Memory B cell (primary cell): ENCODE results near the gene CHM.

Experiments
- ATAC-seq: fragments of 150-1000 bp; cut with Tn5 transposase; 2 replicates; pipeline ENCODE4 v1.10.0; 2021; ENCODE audit warnings: low read depth, mild to moderate bottlenecking, moderate library complexity
- DNase-seq, 2 donors: peaks; one replicate each; pipeline ENCODE4 v3.0.0; 2022; ENCODE audit warnings: low spot score in 2 of 2
- H3K27ac Mint-ChIP-seq: one replicate; pipeline ENCODE4 v1.8.0; 2022; ENCODE audit warnings: mild to moderate bottlenecking, moderate library complexity, mixed read lengths
- H3K27me3 Mint-ChIP-seq: one replicate; pipeline ENCODE4 v1.8.0; 2022; ENCODE audit warnings: mixed read lengths
- H3K36me3 Mint-ChIP-seq: one replicate; pipeline ENCODE4 v1.8.0; 2022; ENCODE audit warnings: mild to moderate bottlenecking, mixed read lengths
- H3K4me1 Mint-ChIP-seq: one replicate; pipeline ENCODE4 v1.8.0; 2022; ENCODE audit warnings: mixed read lengths
- H3K4me3 Mint-ChIP-seq: one replicate; pipeline ENCODE4 v1.8.0; 2022; ENCODE audit warnings: mild to moderate bottlenecking, moderate library complexity, mixed read lengths
- H3K9me3 Mint-ChIP-seq: one replicate; pipeline ENCODE4 v1.8.0; 2022; ENCODE audit warnings: mixed read lengths

Gene CHM, protein sequence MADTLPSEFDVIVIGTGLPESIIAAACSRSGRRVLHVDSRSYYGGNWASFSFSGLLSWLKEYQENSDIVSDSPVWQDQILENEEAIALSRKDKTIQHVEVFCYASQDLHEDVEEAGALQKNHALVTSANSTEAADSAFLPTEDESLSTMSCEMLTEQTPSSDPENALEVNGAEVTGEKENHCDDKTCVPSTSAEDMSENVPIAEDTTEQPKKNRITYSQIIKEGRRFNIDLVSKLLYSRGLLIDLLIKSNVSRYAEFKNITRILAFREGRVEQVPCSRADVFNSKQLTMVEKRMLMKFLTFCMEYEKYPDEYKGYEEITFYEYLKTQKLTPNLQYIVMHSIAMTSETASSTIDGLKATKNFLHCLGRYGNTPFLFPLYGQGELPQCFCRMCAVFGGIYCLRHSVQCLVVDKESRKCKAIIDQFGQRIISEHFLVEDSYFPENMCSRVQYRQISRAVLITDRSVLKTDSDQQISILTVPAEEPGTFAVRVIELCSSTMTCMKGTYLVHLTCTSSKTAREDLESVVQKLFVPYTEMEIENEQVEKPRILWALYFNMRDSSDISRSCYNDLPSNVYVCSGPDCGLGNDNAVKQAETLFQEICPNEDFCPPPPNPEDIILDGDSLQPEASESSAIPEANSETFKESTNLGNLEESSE

DNA sequence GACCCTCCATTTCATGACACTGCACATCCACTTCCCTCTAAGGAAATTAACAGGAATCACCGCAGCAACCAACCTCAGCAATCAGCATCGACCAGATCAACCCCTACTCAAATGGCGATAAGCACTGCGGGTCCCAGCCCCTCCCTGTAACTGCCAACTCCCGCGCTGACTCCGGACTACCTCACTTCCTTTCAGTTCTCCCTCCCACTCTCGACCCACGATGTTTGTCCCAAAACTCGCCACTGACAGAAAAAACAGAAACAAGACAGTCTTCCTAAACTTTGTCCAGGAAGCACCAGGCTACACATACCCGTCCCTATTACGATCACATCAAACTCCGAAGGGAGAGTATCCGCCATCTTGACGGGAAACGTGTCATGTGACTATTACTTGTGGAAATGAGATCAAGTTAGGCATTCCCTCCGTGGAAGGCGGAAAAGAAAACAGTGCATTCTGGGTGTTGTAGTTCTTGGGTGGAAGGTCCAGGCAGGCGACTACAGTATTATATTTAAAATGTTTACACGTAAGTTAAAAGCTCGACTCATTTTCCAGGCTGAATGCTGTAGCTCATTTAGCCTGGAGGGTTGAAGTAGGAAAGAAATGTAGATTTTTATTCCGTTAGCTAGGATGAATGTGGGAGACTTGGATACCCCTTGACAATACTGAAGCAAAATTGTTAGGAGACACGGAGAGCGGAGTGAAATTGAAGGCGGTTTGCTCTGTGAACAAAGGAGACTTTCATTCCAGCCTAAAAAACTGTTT lies at the start of gene CHM:
Gene CHM (minus strand): TSS at position 385 of the 762 bp plus-strand sequence. CDS start 26 bp downstream, at position 359.
- H3K4me1 Mint-ChIP-seq = peaks cover 3% of the 10 kb centered on the region
- no peaks in the 10 kb centered on the region for H3K9me3 Mint-ChIP-seq
- no peaks in the 10 kb centered on the region for H3K36me3 Mint-ChIP-seq
- DNase-seq (peak; percentile 42 to 46), ATAC-seq (peak; percentile 94)
- no peak within 1 kb of the TSS for H3K27ac Mint-ChIP-seq
- H3K4me3 Mint-ChIP-seq = no peak within 1 kb of the TSS
- H3K27me3 Mint-ChIP-seq = no peaks in the 10 kb centered on the region

DNA sequence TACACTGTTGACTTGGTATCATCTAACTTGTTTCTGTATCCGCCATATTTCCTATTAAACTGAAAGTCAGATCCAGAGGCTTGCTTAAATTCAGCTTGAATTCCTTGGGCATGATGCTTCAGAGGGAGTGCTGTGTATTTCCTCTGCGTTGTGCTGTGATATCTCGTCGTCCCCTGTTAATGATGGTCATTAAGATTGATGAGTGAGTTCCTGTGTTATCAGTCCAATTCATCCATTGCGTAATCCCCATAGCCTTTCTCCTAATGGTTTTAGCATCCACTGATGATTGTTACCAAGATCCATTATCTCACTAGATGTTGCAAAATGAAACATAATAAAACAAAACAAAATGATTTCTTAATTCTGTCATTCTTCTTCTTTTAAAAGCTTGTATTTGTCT lies 31.3 kb upstream of the CHM start:
- H3K4me3 Mint-ChIP-seq = no peak overlapping the region
- peaks cover 4% of the 10 kb centered on the region for H3K9me3 Mint-ChIP-seq
- peaks cover 4% of the 10 kb centered on the region for H3K27me3 Mint-ChIP-seq
- ATAC-seq (no peak), DNase-seq (no peak)
- H3K27ac Mint-ChIP-seq = no peak overlapping the region
- H3K36me3 Mint-ChIP-seq = no peaks in the 10 kb centered on the region
- H3K4me1 Mint-ChIP-seq = no peaks in the 10 kb centered on the region

DNA sequence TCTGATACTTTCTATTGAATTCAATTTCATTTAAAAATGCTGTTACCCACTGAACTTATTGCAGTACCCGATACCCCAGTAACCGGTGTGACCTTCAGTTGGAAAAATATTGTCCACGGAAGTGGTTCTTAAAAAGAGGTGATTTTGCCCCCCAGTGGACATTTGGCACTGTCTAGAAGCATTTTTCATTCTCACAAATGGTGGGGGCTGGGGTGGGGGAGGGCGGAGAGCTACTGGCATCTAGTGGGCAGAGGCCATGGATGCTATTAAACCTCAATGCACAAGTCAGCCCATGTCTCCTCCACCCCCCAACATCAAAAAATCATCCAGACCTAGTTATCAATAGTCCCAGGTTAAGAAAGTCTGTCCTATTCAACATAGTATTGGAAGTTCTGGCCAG lies 19.6 kb upstream of the CHM start:
- H3K4me1 Mint-ChIP-seq = no peaks in the 10 kb centered on the region
- DNase-seq = no peak
- peaks cover 2% of the 10 kb centered on the region for H3K27me3 Mint-ChIP-seq
- H3K36me3 Mint-ChIP-seq = no peaks in the 10 kb centered on the region
- no peak for ATAC-seq
- no peaks in the 10 kb centered on the region for H3K9me3 Mint-ChIP-seq
- no peak overlapping the region for H3K4me3 Mint-ChIP-seq
- no peak overlapping the region for H3K27ac Mint-ChIP-seq

DNA sequence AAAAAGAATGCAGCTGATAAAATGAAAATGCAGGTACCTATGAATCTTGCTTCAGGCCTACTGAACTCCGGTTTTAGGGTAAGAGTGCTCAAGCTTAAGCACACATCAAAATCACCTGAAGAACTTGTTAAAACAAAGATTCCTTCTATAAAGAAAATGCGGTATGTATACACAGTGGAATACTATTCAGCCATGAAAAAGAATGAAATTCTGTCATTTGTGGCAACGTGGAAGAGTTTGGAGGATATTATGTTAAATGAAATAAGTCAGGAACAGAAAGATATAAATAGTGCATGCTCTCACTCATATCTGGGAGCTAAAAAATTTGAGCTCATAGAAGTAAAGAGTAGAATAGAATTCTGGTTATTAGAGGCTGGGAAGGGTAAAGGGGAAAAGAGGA lies 14.0 kb upstream of the CHM start:
- no peak overlapping the region for H3K27ac Mint-ChIP-seq
- no peak for ATAC-seq
- peaks cover 2% of the 10 kb centered on the region for H3K9me3 Mint-ChIP-seq
- H3K27me3 Mint-ChIP-seq = peaks cover 2% of the 10 kb centered on the region
- H3K4me3 Mint-ChIP-seq = no peak overlapping the region
- DNase-seq = no peak
- no peaks in the 10 kb centered on the region for H3K4me1 Mint-ChIP-seq
- no peaks in the 10 kb centered on the region for H3K36me3 Mint-ChIP-seq

DNA sequence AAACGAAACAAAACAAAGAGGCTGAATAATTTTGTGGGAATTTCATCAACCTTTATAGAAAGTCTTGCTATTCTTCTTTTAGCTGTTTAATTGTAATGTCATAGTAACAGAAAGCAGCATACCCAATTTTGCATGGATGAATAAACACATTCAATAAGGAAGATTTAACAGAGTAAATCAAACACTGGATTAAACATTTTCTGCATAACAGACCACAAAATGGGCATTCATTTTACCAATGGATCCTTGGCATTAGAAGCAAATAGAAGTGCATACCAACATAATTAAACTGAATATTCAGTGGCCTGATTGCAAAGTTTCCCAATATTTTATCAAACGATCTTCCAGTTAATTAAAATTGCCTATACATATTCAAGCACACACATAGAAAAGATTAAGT lies 4.4 kb upstream of the CHM start:
- Mint-ChIP-seq H3K36me3 (no peaks in the 10 kb centered on the region), H3K27ac (no peak overlapping the region), H3K9me3 (no peaks in the 10 kb centered on the region), H3K4me3 (no peak overlapping the region), H3K27me3 (peaks cover 2% of the 10 kb centered on the region), H3K4me1 (peaks cover 3% of the 10 kb centered on the region)
- ATAC-seq (no peak), DNase-seq (no peak)

DNA sequence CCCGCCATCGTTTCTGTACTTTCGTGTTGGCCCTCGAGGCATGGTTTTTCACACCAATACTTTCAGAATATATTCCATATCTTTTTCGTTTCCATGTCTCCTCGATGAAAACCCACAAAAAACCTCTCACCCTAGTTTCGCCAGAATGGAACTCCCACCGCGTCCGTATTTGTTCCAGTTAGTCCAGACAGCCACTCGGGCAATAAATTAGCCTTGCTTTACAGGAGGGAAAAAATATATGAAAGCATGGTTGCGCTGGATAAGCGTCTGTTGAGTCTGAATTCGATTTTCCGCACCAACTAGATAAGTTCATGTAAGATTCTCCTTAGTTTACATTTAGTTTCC lies 550 bp upstream of the CHM start:
- Mint-ChIP-seq H3K36me3 (no peaks in the 10 kb centered on the region), H3K9me3 (no peaks in the 10 kb centered on the region), H3K27ac (no peak overlapping the region), H3K4me1 (peaks cover 3% of the 10 kb centered on the region), H3K27me3 (no peaks in the 10 kb centered on the region), H3K4me3 (no peak overlapping the region)
- no peak for ATAC-seq
- DNase-seq = no peak

DNA sequence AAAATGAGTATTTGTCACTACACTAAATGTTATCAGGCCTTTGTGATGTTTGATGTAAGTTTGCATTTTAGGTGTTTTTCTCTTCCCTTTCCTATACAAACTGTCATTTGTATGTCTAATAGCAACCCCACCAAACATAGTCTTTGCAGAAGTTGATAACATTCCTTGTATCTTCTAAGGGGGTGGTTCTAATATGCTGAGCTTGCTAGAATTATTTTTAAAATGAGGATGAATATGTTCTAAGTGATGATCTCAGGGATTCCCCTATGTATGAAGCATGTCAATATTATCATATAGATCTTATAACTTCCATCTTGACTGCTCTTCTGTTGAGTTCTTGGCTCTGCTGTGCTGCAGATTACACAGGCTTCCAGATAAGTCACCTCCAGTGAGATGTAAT lies 3.1 kb downstream of the CHM start:
- H3K4me3 Mint-ChIP-seq = no peak overlapping the region
- peaks cover 2% of the 10 kb centered on the region for H3K36me3 Mint-ChIP-seq
- ATAC-seq = no peak
- no peaks in the 10 kb centered on the region for H3K27me3 Mint-ChIP-seq
- H3K9me3 Mint-ChIP-seq = no peaks in the 10 kb centered on the region
- H3K27ac Mint-ChIP-seq = no peak overlapping the region
- DNase-seq = no peak
- peaks cover 9% of the 10 kb centered on the region for H3K4me1 Mint-ChIP-seq

DNA sequence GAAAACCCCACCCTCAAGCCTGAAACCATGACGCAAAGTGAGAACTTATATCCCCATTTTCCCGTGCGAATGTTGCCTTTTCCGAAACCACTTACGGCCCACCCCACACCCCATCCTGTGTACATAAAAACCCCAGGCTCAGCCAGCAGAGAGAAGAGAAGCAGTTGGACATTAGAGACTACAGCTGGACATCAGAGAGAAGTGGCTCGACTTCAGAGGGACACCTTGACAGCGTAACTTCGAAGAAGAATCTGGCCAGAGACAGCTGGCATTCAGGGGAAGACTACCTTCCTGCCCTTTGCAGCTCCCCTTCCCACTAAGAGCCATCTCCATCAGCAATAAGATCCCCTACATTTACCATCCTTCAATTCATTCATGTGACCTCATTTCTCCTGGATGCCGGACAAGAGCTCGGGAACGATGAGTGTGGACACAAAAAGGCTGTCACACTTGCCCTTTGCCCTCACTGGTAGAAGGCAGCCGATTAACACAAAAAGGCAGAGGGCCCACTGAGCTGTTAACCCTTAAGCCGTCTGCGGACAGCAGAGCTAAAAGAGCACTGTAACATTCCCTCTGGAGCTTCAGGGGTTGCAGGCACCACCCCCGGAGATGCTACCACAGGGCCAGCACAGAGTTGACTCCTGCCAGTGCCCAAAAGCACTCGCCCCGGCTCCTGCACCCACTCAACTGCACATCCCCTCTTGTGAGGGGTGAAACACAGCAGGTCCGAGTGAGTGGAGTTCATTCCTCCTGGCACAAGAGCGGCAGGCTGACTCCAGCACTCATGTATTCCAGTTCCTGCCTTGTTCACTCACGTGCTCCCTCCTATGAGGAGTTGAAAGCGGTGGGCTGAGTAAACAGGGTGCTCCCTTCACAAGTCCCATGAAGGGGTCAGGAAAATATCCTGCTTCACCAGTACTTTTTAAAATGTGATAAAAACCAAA lies 7.5 kb downstream of the CHM start:
- no peak overlapping the region for H3K27ac Mint-ChIP-seq
- DNase-seq (no peak), ATAC-seq (no peak)
- H3K4me3 Mint-ChIP-seq = no peak overlapping the region
- peaks cover 7% of the 10 kb centered on the region for H3K4me1 Mint-ChIP-seq
- H3K9me3 Mint-ChIP-seq = no peaks in the 10 kb centered on the region
- peaks cover 4% of the 10 kb centered on the region for H3K36me3 Mint-ChIP-seq
- no peaks in the 10 kb centered on the region for H3K27me3 Mint-ChIP-seq

DNA sequence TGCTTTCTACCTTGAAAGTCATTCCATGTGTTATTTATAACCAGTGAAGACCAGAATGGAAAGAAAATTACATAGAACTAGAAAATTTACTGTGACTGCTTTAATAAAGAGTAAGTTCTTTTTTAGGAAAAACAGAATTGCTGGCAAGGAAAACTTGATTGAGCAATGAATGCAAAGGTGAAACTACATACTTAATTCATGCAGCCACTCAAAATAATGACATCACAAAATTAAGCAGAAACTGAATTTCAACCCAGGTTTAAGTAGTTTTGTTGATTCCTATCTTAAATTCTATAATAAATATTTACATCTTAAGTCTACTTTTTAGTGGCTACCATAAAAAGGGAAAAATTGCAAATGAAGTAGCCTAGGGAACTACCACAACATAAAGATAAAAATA lies 14.0 kb downstream of the CHM start:
- Mint-ChIP-seq H3K4me1 (peaks cover 9% of the 10 kb centered on the region), H3K9me3 (no peaks in the 10 kb centered on the region), H3K27me3 (no peaks in the 10 kb centered on the region), H3K27ac (no peak overlapping the region), H3K36me3 (peaks cover 2% of the 10 kb centered on the region), H3K4me3 (no peak overlapping the region)
- DNase-seq = no peak
- no peak for ATAC-seq

DNA sequence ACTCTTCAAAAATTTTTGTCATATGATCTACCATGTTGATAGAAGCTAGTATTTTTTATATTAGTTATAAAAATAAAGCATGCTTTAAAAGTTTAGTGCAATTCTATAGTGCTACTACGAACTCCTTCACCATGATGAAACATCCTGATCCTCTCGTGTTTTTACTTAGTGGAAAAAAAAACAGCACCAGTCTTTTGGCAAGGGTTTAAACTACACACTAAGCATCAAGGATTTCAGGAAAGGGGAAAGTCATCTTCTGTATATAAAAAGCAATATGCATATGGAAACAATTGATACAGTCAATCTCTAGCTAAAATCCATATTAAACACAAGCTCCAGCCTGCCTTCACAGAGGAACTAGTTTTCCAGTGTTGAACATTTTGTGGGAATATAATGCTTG lies 18.7 kb downstream of the CHM start:
- Mint-ChIP-seq H3K9me3 (no peaks in the 10 kb centered on the region), H3K4me1 (peaks cover 5% of the 10 kb centered on the region), H3K4me3 (no peak overlapping the region), H3K27ac (no peak overlapping the region), H3K36me3 (peaks cover 2% of the 10 kb centered on the region), H3K27me3 (no peaks in the 10 kb centered on the region)
- ATAC-seq = no peak
- DNase-seq = no peak

DNA sequence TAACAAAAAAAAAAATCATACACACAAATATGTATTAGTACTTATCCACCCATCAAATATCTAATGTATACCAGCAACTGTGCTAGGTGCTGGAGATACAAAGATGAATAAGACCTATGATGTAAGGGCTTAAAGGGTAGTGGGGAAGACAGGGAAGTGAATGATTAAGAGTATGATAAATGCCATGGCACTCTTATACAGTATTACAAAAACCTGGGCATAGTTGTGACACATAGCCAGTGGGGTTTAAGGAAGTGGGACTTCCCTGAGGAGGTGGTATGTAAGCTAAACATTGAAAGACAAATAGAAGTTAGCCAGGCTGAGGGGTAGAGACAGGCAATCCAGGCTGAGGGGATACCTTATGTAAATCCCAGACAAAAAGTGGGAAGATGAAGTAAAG lies 23.5 kb downstream of the CHM start:
- Mint-ChIP-seq H3K36me3 (peaks cover 5% of the 10 kb centered on the region), H3K4me3 (no peak overlapping the region), H3K9me3 (no peaks in the 10 kb centered on the region), H3K27ac (no peak overlapping the region), H3K27me3 (no peaks in the 10 kb centered on the region), H3K4me1 (peaks cover 7% of the 10 kb centered on the region)
- ATAC-seq (no peak), DNase-seq (no peak)

DNA sequence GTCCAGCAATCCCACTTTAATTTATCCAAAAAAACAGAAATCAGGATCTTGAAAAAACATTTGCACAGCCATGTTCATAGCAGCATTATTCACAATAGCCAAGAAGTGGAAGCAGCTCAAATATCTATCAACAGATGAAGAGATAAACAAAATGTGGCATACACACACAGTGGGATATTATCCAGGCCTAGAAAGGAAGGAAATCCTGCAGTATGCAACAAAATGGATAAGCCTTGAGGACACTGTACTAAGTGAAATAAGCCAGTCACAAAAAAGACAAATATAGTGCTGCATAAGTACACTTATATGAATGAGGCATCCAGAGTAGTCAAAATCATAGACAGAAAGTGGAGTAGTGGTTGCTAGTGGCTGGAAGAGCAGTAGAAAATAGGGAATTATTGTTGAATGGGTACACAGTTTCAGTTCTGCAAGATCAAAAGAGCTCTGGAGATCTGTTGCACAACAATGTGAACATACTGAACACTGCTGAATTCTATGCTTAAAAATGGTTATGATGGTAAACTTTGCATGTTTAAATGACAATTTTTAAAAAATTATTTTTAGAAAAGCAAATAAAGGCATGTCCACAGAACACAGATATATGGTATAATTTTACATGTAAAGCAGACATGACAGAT lies 25.6 kb downstream of the CHM start:
- ATAC-seq (no peak), DNase-seq (no peak)
- H3K9me3 Mint-ChIP-seq = no peaks in the 10 kb centered on the region
- no peaks in the 10 kb centered on the region for H3K27me3 Mint-ChIP-seq
- peaks cover 10% of the 10 kb centered on the region for H3K4me1 Mint-ChIP-seq
- peaks cover 11% of the 10 kb centered on the region for H3K36me3 Mint-ChIP-seq
- H3K4me3 Mint-ChIP-seq = no peak overlapping the region
- no peak overlapping the region for H3K27ac Mint-ChIP-seq

DNA sequence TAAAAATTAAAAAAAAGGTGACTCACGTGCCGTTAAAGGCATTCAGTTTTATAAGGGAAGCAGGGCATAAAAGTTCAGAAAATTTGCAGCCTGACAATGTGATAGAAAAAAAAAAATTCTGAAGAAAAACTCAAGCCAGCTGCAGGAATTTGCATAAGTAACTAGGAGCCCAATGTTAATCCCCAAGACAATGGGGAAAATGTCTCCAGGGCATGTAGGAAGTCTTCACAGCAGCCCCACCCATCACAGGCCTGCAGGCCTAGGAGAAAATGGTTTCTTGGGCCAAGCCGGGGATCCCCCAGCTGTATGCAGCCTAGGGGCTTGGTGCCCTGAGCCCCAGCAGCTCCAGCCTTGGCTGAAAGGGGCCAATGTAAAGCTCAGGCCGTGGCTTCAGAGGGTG lies 31.2 kb downstream of the CHM start:
- H3K27ac Mint-ChIP-seq = no peak overlapping the region
- peaks cover 12% of the 10 kb centered on the region for H3K36me3 Mint-ChIP-seq
- no peaks in the 10 kb centered on the region for H3K27me3 Mint-ChIP-seq
- no peak overlapping the region for H3K4me3 Mint-ChIP-seq
- no peak for DNase-seq
- H3K4me1 Mint-ChIP-seq = peaks cover 13% of the 10 kb centered on the region
- H3K9me3 Mint-ChIP-seq = no peaks in the 10 kb centered on the region
- no peak for ATAC-seq
